ENCODE results near the gene SPEN.

Gene SPEN

DNA sequence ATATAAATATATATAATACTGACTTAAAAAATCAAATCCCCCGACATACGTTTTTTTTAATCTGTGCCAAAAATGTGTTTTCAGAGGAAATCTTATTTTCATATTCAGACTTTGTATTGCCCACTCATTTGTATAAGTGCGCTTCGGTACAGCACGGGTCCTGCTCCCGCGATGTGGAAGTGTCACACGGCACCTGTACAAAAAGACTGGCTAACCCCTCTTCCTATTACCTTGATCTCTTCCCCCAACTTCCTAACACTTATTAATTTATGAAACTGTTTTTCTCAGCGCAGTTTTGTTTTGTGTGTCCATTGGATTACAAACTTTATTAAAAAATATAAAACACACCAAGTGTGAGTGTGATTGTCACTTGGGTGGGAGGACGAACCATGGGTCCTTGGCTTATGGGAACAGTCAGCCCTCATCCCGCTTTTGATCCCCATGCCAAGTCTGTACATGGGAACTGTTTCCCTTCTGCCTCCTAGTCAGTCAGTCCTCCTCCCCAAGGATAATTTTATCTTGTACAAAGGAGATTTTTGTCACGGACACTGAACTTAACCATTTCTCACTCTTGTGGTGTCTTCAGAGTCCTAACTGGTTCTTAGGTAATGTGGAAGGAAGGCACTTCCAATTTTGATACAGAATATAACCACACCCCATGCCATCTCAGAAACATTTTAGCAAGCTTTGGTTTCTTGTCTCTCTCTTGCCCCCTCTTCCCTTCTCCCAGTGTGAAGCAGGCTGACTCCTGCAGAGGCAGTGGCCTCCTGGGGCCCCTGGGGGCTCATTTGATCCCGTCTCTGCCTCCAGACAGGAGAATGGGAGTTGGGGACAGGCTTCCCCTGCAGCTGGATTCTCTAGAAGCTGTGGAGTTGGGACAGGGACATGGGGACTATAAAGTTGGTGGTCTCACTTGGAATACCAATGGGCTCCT, 92.9 kb downstream of the SPEN start:
- Histone ChIP-seq H3K27ac (ENCODE audit: low read depth, low read length) (no peak overlapping the region), H3K36me3 (ENCODE audit: insufficient read depth, low read length) (peaks cover 90% of the 10 kb centered on the region)
- 88% methylated on average over 12 of the region's 13 CpGs for WGBS

GRCh38 chr1:15941044-15941840, 93.7 kb downstream of the SPEN start:
- Histone ChIP-seq H3K9ac (ENCODE audit: low read depth, low read length) (no peak overlapping the region), H3K27ac (ENCODE audit: low read depth, low read length) (no peak overlapping the region), H3K4me3 (ENCODE audit: low read length) (no peak overlapping the region), H3K27me3 (ENCODE audit: insufficient read depth, low read length) (no peaks in the 10 kb centered on the region), H3K36me3 (ENCODE audit: insufficient read depth, low read length) (peaks cover 92% of the 10 kb centered on the region), H3K4me1 (ENCODE audit: insufficient read depth, low read length) (no peaks in the 10 kb centered on the region), H3K9me3 (ENCODE audit: insufficient read depth, low read depth, low read length) (no peaks in the 10 kb centered on the region)
- 92% methylated on average over 13 of the region's 13 CpGs for whole genome bisulfite sequencing

More for the DNA sequence above, 92.9 kb downstream of the SPEN start:
- H3K4me1 ChIP-seq (ENCODE audit: insufficient read depth, low read length), result no peaks in the 10 kb centered on the region
- no peaks in the 10 kb centered on the region for H3K9me3 ChIP-seq (ENCODE audit: insufficient read depth, low read depth, low read length)
- no peak overlapping the region for H3K4me3 ChIP-seq (ENCODE audit: low read length)
- no peaks in the 10 kb centered on the region for H3K27me3 ChIP-seq (ENCODE audit: insufficient read depth, low read length)
- H3K9ac ChIP-seq (ENCODE audit: low read depth, low read length), result no peak overlapping the region

GRCh38 chr1:15941899-15942660, 94.6 kb downstream of the SPEN start:
- no peak overlapping the region for H3K4me3 ChIP-seq (ENCODE audit: low read length)
- WGBS, result 95% methylated on average over 32 of the region's 32 CpGs
- H3K4me1 ChIP-seq (ENCODE audit: insufficient read depth, low read length), result no peaks in the 10 kb centered on the region
- H3K9ac ChIP-seq (ENCODE audit: low read depth, low read length), result no peak overlapping the region
- H3K27ac ChIP-seq (ENCODE audit: low read depth, low read length), result no peak overlapping the region
- peaks cover 92% of the 10 kb centered on the region for H3K36me3 ChIP-seq (ENCODE audit: insufficient read depth, low read length)
- H3K9me3 ChIP-seq (ENCODE audit: insufficient read depth, low read depth, low read length), result no peaks in the 10 kb centered on the region
- no peaks in the 10 kb centered on the region for H3K27me3 ChIP-seq (ENCODE audit: insufficient read depth, low read length)

DNA sequence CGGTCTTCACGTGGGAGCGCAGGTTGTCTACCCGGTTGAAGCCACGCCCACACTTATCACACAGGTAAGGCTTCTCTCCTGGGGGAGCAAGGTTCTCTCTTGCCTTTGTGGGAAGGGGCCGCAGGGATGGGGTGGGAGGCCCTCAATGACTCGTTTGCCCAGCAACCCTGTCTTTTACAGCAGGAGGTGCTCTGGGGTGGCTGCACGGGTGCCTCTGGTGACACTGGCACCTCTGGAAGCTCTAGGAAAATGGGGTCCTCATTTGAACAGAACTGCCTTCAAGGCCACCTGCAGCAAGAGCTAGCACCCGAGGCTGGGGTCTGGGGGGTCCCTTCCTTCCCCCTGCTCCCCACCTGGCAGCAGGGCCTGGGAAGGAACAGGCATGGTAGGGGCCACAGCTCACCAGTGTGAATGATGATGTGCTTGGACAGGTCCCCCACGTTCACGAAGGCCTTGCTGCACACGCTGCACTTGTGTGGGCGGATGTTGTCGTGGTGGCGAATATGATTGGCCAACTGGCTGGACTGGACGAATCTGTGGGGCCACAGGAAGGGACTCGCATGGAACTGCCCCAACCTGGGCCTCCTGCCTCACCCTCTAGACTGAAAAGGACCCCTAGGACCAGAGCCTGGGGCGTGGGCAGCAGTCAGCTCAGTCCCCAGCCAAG, 95.3 kb downstream of the SPEN start:
- H3K27me3 ChIP-seq (ENCODE audit: insufficient read depth, low read length), result no peaks in the 10 kb centered on the region
- H3K27ac ChIP-seq (ENCODE audit: low read depth, low read length), result no peak overlapping the region
- WGBS, result 94% methylated on average over 18 of the region's 18 CpGs
- H3K36me3 ChIP-seq (ENCODE audit: insufficient read depth, low read length), result peaks cover 91% of the 10 kb centered on the region
- no peak overlapping the region for H3K4me3 ChIP-seq (ENCODE audit: low read length)
- H3K9ac ChIP-seq (ENCODE audit: low read depth, low read length), result no peak overlapping the region
- no peaks in the 10 kb centered on the region for H3K9me3 ChIP-seq (ENCODE audit: insufficient read depth, low read depth, low read length)
- no peaks in the 10 kb centered on the region for H3K4me1 ChIP-seq (ENCODE audit: insufficient read depth, low read length)

DNA sequence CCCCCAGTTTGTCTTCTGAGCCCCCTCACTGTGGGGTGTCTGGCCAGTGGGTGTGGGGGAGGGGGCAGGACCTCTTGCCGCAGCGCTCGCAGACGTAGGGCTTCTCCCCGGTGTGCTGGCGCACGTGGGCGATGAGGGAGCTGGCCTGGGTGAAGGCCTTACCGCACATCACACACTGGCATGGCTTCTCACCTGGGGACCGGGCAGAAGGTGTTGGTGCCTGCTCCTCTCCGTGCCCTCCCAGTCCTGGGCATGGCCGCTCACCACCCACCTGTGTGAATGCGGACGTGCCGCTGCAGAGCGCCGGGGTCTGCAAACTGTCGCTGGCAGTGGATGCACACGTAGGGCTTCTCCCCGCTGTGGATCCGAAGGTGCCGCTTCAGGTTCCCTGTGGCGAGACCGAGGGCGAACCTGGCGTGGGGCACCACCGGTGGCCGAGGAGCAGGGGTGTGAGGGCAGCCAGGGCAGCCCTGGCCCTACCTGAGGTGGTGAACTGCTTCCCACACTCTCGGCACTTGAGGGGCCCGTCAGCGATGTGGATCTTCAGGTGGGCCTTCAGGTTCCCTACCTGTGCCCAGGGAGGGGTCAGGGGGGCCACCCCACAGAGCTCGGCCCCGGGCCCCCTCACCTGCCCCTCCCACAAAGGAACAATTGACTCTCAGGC, 96.0 kb downstream of the SPEN start:
- no peak overlapping the region for H3K27ac ChIP-seq (ENCODE audit: low read depth, low read length)
- peaks cover 84% of the 10 kb centered on the region for H3K36me3 ChIP-seq (ENCODE audit: insufficient read depth, low read length)

DNA sequence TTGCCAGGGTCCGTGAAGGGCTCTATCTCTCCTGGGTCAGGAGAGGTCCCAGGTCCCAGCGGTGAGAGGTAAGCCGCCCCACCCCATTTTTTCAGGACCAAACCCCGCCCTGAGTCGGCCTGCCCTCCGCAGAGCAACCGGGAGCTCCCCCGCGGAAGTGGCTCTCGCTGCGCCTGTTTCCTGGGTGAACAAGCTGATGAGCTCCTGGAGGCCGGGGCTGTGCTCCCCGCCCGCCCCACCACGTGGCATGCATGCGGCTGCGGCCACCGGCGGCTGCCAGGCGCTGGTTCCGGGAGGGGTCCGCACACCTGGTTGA, 96.4 kb downstream of the SPEN start:
- no peak overlapping the region for H3K4me3 ChIP-seq (ENCODE audit: low read length)
- WGBS, result 94% methylated on average over 22 of the region's 22 CpGs
- H3K4me1 ChIP-seq (ENCODE audit: insufficient read depth, low read length), result peaks cover 6% of the 10 kb centered on the region; the same call in 1 of the 2 replicates
- no peaks in the 10 kb centered on the region for H3K27me3 ChIP-seq (ENCODE audit: insufficient read depth, low read length)
- H3K9ac ChIP-seq (ENCODE audit: low read depth, low read length), result no peak overlapping the region
- peaks cover 79% of the 10 kb centered on the region for H3K36me3 ChIP-seq (ENCODE audit: insufficient read depth, low read length)
- no peaks in the 10 kb centered on the region for H3K9me3 ChIP-seq (ENCODE audit: insufficient read depth, low read depth, low read length)
- H3K27ac ChIP-seq (ENCODE audit: low read depth, low read length), result no peak overlapping the region

More for the DNA sequence above, 96.0 kb downstream of the SPEN start:
- WGBS, result 96% methylated on average over 33 of the region's 33 CpGs
- Histone ChIP-seq H3K9me3 (ENCODE audit: insufficient read depth, low read depth, low read length) (no peaks in the 10 kb centered on the region), H3K27me3 (ENCODE audit: insufficient read depth, low read length) (no peaks in the 10 kb centered on the region), H3K9ac (ENCODE audit: low read depth, low read length) (no peak overlapping the region), H3K4me3 (ENCODE audit: low read length) (no peak overlapping the region), H3K4me1 (ENCODE audit: insufficient read depth, low read length) (peaks cover under 1% of the 10 kb centered on the region; the same call in 1 of the 2 replicates)

DNA sequence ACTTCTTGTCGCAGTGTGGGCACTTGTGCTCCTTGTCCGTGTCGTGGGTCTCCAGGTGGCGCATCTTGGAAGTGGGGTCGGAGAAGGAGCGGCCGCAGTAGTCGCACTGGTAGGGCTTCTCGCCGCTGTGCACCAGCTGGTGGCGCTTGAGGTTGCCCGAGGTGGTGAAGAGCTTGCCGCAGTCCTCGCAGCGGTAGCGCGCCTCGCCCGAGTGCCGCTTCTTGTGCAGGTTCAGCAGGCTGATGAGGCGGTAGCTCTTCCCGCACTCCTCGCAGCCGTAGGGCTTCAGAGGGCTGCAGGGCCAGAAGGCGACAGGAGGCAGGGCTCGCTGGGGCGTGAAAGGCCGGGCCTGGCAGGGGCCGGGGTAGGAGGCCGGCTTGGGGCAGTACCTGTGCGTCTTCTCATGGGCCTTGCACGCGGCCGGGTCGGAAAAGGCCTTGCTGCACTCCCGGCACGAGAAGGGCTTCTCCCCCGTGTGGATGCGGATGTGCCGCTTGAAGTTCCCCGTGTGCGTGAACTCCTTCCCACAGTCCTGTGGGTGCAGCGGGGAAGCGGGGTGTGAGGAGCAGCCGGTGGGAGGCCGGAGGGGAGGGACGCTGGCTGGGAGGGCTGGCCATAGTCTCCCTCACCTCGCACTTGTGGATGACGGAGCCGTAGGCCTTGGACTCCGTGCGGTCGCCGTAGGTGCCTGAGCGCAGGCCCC, 97.0 kb downstream of the SPEN start:
- Histone ChIP-seq H3K9ac (ENCODE audit: low read depth, low read length) (no peak overlapping the region), H3K4me3 (ENCODE audit: low read length) (no peak overlapping the region), H3K9me3 (ENCODE audit: insufficient read depth, low read depth, low read length) (no peaks in the 10 kb centered on the region), H3K27me3 (ENCODE audit: insufficient read depth, low read length) (no peaks in the 10 kb centered on the region), H3K36me3 (ENCODE audit: insufficient read depth, low read length) (peaks cover 74% of the 10 kb centered on the region), H3K4me1 (ENCODE audit: insufficient read depth, low read length) (peaks cover 11% of the 10 kb centered on the region; the same call in 1 of the 2 replicates), H3K27ac (ENCODE audit: low read depth, low read length) (no peak overlapping the region)
- 95% methylated on average over 55 of the region's 55 CpGs for WGBS

DNA sequence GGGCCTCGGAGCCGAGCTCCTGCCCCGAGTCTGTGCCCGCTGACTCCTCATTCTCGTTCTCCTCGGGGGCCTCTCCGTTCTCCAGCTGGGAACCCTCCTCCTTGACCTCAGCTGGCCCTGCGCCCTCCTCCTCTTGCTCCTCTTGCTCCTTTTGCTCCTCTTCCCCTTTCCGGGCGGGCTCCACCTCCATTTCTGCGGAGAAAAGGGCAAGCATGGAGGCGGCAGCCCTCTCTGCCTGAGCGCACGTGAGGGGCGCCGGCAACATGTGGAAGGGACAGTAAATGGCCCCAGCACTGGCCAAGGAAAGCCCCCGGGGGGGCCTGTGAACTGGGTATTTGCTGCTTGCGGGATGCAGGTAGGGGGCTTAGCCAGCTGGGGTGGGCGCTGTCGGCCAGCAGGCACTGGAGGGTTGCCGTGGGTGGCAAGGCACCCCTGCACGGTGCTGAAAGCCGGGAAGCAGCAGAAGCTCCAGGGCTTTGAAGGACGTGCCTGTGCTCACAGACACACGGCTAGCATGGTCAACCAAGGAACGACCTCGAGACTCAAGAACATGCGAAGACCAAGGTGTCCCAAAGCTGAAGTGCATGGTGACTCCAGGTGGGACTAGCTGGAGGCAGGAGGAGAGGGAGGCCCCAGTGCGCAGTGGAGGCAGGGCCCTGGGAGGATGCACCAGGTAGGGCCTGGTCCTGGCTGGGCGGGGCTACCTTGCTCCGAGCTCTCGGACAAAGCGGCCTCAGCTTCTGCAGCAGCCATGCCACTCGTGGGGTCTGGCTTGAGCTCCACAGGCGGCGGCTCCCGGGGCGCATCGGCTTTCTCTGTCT, 97.7 kb downstream of the SPEN start:
- no peak overlapping the region for H3K4me3 ChIP-seq (ENCODE audit: low read length)
- peaks cover 18% of the 10 kb centered on the region for H3K4me1 ChIP-seq (ENCODE audit: insufficient read depth, low read length)
- H3K27ac ChIP-seq (ENCODE audit: low read depth, low read length), result no peak overlapping the region
- H3K27me3 ChIP-seq (ENCODE audit: insufficient read depth, low read length), result no peaks in the 10 kb centered on the region
- H3K9ac ChIP-seq (ENCODE audit: low read depth, low read length), result no peak overlapping the region
- H3K9me3 ChIP-seq (ENCODE audit: insufficient read depth, low read depth, low read length), result no peaks in the 10 kb centered on the region
- H3K36me3 ChIP-seq (ENCODE audit: insufficient read depth, low read length), result peaks cover 67% of the 10 kb centered on the region
- WGBS, result 95% methylated on average over 39 of the region's 39 CpGs

- Histone ChIP-seq H3K4me1 (ENCODE audit: insufficient read depth, low read length) (peaks cover 25% of the 10 kb centered on the region), H3K36me3 (ENCODE audit: insufficient read depth, low read length) (peaks cover 60% of the 10 kb centered on the region), H3K4me3 (ENCODE audit: low read length) (no peak overlapping the region), H3K9me3 (ENCODE audit: insufficient read depth, low read depth, low read length) (no peaks in the 10 kb centered on the region), H3K27me3 (ENCODE audit: insufficient read depth, low read length) (no peaks in the 10 kb centered on the region), H3K9ac (ENCODE audit: low read depth, low read length) (no peak overlapping the region), H3K27ac (ENCODE audit: low read depth, low read length) (no peak overlapping the region)
- 96% methylated on average over 17 of the region's 17 CpGs for WGBS
These were observed 98.4 kb downstream of the SPEN start for GRCh38 chr1:15945832-15946448.

All from HUES64 (cell line).